ENCODE data around the gene DUX4. TPM values are rescaled to one million over a fixed set of nuclear protein-coding genes. Genes with fewer than 3 reads are reported as not detected.
"Not testable (repeated sequence)": the region's sequence is repeated elsewhere in the genome, so short reads cannot be mapped to it uniquely, and the experiment has no call there.

DUX4 gene
- polyA plus RNA-seq (2011; rRNA removed) = not detected in 2 replicates
- not detected in 2 replicates for polyA minus RNA-seq (2011; rRNA and poly(A)+ RNA removed)

DNA sequence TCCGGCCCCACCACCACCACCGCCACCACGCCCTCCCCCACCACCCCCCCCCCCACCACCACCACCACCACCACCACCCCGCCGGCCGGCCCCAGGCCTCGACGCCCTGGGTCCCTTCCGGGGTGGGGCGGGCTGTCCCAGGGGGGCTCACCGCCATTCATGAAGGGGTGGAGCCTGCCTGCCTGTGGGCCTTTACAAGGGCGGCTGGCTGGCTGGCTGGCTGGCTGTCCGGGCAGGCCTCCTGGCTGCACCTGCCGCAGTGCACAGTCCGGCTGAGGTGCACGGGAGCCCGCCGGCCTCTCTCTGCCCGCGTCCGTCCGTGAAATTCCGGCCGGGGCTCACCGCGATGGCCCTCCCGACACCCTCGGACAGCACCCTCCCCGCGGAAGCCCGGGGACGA, at the start of gene DUX4:
DUX4 (plus strand) TSS at position 347 of the 400 bp plus-strand sequence; CDS start at position 347, 0 bp downstream.
- H3K27ac ChIP-seq (ENCODE audit: low read depth, low read length); H3K4me3 ChIP-seq (ENCODE audit: low read depth, low read length); POLR2A ChIA-PET; CTCF ChIA-PET; DNase-seq (ENCODE audit: low read depth, low spot score); H3K27me3 ChIP-seq (ENCODE audit: control insufficient read depth, insufficient read depth, low read length); H3K9me3 ChIP-seq (ENCODE audit: control insufficient read depth, insufficient read depth, low read length): not testable (repeated sequence)

DNA sequence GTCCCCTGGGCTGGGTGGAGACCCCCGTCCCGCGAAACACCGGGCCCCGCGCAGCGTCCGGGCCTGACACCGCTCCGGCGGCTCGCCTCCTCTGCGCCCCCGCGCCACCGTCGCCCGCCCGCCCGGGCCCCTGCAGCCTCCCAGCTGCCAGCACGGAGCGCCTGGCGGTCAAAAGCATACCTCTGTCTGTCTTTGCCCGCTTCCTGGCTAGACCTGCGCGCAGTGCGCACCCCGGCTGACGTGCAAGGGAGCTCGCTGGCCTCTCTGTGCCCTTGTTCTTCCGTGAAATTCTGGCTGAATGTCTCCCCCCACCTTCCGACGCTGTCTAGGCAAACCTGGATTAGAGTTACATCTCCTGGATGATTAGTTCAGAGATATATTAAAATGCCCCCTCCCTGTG, 1.9 kb downstream of the DUX4 start:
- POLR2A ChIA-PET; H3K27ac ChIP-seq (ENCODE audit: low read depth, low read length); DNase-seq (ENCODE audit: low read depth, low spot score): not testable (repeated sequence)

DNA sequence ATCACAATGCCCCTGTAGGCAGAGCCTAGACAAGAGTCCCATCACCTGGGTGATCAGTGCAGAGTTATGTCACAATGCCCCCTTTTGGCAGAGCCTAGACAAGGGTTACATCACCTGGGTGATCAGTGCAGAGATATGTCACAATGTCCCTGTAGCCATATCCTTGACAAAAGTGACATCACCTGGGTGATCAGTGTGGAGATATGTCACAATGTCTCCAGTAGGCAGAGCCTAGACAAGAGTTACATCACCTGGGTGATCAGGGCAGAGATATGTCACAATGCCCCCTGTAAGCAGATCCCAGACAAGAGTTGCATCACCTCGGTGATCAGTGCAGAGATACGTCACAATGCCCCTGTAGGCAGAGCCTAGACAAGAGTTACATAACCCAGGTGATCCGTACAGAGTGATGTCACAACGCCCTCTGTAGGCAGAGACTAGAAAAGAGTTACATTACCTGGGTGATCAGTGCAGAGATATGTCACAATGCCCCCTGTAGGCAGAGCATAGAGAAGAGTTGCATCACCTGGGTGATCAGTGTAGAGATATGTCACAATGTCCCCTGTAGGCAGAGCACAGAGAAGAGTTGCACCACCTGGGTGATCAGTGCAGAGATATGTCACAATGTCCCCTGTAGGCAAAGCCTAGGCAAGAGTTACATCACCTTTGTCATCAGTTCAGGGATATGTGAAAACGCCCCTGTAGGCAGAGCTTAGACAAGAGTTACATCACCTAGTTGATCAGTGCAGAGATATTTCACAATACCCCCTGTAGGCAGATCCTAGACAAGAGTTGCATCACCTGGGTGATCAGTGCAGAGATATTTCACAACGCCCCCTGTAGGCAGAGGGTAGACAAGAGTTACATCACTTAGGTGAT, 4.4 kb downstream of the DUX4 start:
- CTCF ChIA-PET = not testable (repeated sequence)

More for the DNA sequence above, 1.9 kb downstream of the DUX4 start:
- H3K9me3 ChIP-seq (ENCODE audit: control insufficient read depth, insufficient read depth, low read length); CTCF ChIA-PET; H3K4me3 ChIP-seq (ENCODE audit: low read depth, low read length); H3K27me3 ChIP-seq (ENCODE audit: control insufficient read depth, insufficient read depth, low read length): not testable (repeated sequence)

DNA sequence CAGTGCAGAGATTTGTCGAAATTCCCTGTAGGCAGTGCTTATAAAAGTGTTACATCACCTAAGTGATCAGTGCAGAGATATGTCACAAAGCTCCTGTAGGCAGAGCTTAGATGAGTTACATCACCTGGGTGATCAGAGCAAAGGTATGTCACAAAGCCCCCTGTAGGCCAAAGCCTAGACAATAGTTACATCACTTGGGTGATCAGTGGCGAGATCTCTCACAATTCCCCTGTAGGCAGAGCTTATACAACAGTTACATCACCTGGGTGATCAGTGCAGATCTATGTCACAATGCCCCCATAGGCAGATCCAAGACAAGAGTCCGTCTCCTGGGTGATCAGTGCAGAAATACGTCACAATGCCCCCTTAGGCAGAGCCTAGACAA, 5.0 kb downstream of the DUX4 start:
- POLR2A ChIA-PET; H3K27ac ChIP-seq (ENCODE audit: low read depth, low read length); CTCF ChIA-PET; H3K4me3 ChIP-seq (ENCODE audit: low read depth, low read length); H3K27me3 ChIP-seq (ENCODE audit: control insufficient read depth, insufficient read depth, low read length); DNase-seq (ENCODE audit: low read depth, low spot score); H3K9me3 ChIP-seq (ENCODE audit: control insufficient read depth, insufficient read depth, low read length): not testable (repeated sequence)

More for the DNA sequence above, 4.4 kb downstream of the DUX4 start:
- POLR2A ChIA-PET; H3K27me3 ChIP-seq (ENCODE audit: control insufficient read depth, insufficient read depth, low read length); H3K27ac ChIP-seq (ENCODE audit: low read depth, low read length); H3K9me3 ChIP-seq (ENCODE audit: control insufficient read depth, insufficient read depth, low read length); DNase-seq (ENCODE audit: low read depth, low spot score); H3K4me3 ChIP-seq (ENCODE audit: low read depth, low read length): not testable (repeated sequence)

DNA sequence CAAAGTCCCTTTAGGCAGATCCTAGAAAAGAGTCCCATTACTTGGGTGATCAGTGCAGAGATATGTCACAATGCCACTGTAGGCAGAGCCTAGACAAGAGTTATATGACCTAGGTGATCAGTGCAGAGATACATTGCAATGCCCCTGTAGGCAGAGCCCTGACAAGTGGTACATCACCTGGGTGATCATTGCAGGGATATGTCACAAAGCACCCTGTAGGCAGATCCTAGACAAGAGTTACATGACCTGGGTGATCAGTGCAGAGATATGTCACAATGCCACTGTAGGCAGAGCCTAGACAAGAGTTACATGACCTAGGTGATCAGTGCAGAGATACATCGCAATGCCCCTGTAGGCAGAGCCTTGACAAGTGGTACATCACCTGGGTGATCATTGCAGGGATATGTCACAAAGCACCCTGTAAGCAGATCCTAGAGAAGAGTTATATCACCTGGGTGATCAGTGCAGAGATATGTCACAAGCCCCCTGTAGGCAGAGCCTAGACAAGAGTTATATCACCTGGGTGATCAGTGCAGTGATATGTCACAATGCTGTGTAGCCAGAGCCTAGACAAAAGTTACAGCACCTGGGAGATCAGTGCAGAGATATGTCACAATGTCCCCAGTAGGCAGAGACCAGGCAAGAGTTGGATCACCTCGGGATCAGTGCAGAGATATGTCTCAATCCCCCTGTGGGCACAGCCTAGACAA, 5.6 kb downstream of the DUX4 start:
- H3K4me3 ChIP-seq (ENCODE audit: low read depth, low read length); CTCF ChIA-PET; H3K27ac ChIP-seq (ENCODE audit: low read depth, low read length); POLR2A ChIA-PET; H3K9me3 ChIP-seq (ENCODE audit: control insufficient read depth, insufficient read depth, low read length); H3K27me3 ChIP-seq (ENCODE audit: control insufficient read depth, insufficient read depth, low read length); DNase-seq (ENCODE audit: low read depth, low spot score): not testable (repeated sequence)

DNA sequence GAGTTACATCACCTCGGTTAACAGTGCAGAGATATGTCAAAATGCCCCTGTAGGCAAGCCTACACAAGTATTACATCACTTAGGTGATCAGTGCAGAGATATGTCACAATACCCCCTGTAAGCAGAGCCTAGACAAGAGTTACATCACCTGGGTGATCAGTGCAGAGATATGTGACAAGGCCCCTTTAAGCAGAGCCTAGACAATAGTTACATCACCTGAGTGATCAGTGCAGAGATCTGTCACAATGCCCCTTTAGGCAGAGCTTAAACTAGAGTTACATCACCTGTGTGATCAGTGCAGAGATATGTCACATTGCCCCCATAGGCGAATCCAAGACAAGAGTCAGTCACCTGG, 6.1 kb downstream of the DUX4 start:
- H3K9me3 ChIP-seq (ENCODE audit: control insufficient read depth, insufficient read depth, low read length); H3K27ac ChIP-seq (ENCODE audit: low read depth, low read length); DNase-seq (ENCODE audit: low read depth, low spot score); H3K4me3 ChIP-seq (ENCODE audit: low read depth, low read length); POLR2A ChIA-PET; H3K27me3 ChIP-seq (ENCODE audit: control insufficient read depth, insufficient read depth, low read length); CTCF ChIA-PET: not testable (repeated sequence)

DNA sequence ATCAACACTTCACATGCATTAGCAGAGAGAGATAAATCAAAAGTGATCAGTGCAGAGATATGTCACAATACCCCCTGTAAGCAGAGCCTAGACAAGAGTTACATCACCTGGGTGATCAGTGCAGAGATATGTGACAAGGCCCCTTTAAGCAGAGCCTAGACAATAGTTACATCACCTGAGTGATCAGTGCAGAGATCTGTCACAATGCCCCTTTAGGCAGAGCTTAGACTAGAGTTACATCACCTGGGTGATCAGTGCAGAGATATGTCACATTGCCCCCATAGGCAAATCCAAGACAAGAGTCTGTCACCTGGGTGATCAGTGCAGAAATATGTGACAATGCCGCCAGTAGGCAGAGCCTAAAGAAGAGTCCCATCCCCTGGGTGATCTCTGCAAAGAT, 7.4 kb downstream of the DUX4 start:
- H3K9me3 ChIP-seq (ENCODE audit: control insufficient read depth, insufficient read depth, low read length); CTCF ChIA-PET; POLR2A ChIA-PET; H3K4me3 ChIP-seq (ENCODE audit: low read depth, low read length); H3K27ac ChIP-seq (ENCODE audit: low read depth, low read length); H3K27me3 ChIP-seq (ENCODE audit: control insufficient read depth, insufficient read depth, low read length); DNase-seq (ENCODE audit: low read depth, low spot score): not testable (repeated sequence)

DNA sequence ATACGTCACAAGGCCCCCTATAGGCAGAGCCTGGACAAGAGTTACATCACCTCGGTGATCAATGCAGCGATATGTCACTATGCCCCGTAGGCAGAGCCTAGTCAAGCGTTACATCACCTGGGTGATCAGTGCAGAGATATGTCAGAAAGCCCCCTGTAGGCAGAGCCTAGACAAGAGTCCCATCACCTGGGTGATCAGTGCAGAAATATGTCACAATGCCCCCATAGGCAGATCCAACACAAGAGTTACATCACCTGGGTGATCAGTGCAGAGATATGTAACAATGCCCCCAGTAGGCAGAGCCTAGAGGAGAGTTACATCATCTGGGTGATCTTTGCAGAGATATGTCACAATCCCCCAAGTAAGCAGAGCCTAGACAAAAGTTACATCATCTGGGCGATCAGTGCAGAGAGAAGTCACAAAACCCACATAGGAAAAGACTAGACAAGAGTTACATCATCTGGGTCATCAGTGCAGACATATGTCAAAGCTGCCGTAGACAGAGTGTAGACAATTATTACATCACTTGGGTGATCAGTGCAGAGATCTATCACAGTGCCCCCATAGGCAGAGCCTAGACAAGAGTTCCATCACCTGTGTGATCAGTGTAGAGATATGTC, 8.0 kb downstream of the DUX4 start:
- POLR2A ChIA-PET; H3K9me3 ChIP-seq (ENCODE audit: control insufficient read depth, insufficient read depth, low read length); H3K4me3 ChIP-seq (ENCODE audit: low read depth, low read length); DNase-seq (ENCODE audit: low read depth, low spot score); H3K27me3 ChIP-seq (ENCODE audit: control insufficient read depth, insufficient read depth, low read length); H3K27ac ChIP-seq (ENCODE audit: low read depth, low read length); CTCF ChIA-PET: not testable (repeated sequence)

DNA sequence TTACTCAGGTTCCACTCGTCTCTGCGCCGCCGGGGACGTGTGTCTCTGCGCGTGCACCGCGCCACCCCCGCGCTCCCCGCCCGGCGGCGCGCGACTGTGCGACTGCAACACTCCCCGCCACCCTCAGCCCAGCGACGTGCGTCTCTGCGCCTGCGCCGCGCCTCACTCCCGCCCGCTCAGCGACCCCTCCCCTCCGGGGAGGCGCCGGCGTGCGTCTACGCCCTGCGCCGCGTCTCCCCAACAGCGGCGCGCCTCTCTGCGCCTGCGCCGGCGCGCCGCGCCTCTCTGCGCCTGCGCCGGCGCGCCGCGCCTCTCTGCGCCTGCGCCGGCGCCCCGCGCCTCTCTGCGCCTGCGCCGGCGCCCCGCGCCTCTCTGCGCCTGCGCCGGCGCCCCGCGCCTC, 29.9 kb downstream of the DUX4 start:
- H3K27ac ChIP-seq (ENCODE audit: low read depth, low read length); CTCF ChIA-PET; H3K9me3 ChIP-seq (ENCODE audit: control insufficient read depth, insufficient read depth, low read length); H3K4me3 ChIP-seq (ENCODE audit: low read depth, low read length); POLR2A ChIA-PET; DNase-seq (ENCODE audit: low read depth, low spot score); H3K27me3 ChIP-seq (ENCODE audit: control insufficient read depth, insufficient read depth, low read length): not testable (repeated sequence)

Small RNA genes within 50 kb of the gene (small RNA-seq; reads per million reads assigned to genes)
- gene AC215524.1 (ENCODE audit: insufficient read length, low read depth) = not detected

Other genes starting within 250 kb of the DUX4 start
- 16.7 and 26.3 TPM in 2 replicates for gene FRG1, start 232.9 kb upstream of the DUX4 start, polyA plus RNA-seq (2011; rRNA removed)
- not detected in 2 replicates for gene FRG2, start 146.5 kb upstream of the DUX4 start, polyA plus RNA-seq (2011; rRNA removed)
- gene DBET, start 109.3 kb upstream of the DUX4 start, polyA plus RNA-seq (2011; rRNA removed) = not detected in 2 replicates